ENCODE data around the gene UBQLN4.

DNA sequence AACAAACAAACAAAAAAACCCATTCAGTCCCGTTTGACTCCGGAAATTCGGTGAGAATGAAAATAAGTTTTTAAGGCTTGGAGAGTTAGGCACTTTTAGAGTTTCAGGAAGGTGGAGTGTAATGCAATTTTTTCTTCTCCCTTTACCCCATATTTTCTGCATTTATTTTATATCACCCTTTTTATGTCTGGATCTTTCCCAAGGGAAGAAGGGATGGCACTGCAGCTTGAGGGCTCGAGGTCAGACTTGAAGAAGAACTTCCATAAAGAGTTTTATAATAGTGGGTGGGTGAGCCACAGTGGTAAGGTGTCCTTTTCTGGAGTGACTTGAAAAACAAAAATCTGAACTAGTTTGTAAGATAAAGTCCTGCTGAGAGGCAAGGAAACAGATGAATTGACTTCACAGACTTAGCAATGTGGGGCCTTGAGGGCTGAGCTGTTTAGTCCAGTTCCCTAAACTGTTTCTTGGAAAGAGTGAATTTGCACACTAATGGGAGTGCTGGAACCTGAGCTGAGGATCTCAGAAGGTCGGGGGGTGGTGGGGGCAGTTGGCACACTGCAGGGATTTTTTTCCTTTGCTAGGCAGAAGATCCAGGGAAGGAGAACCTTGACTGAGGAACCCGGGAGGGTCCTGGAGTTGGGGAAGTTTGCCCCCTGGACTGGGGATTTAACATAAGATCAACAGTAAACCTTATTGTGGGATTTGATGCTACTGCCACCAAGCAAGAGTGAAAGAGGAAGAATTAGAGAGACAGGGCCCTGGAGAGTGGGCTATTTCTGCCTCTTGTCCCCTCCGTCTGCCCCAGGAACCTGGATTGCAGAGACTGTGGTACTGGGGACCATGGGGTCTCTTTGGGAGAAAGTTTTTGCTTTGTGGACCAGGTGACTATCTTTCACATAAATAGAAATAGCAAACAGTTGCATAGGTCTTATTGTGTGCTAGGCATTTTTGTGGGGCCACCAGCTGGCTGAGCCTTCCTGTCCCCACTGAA, 30.5 kb upstream of the UBQLN4 start:
- TF ChIP-seq, protein P1, sequence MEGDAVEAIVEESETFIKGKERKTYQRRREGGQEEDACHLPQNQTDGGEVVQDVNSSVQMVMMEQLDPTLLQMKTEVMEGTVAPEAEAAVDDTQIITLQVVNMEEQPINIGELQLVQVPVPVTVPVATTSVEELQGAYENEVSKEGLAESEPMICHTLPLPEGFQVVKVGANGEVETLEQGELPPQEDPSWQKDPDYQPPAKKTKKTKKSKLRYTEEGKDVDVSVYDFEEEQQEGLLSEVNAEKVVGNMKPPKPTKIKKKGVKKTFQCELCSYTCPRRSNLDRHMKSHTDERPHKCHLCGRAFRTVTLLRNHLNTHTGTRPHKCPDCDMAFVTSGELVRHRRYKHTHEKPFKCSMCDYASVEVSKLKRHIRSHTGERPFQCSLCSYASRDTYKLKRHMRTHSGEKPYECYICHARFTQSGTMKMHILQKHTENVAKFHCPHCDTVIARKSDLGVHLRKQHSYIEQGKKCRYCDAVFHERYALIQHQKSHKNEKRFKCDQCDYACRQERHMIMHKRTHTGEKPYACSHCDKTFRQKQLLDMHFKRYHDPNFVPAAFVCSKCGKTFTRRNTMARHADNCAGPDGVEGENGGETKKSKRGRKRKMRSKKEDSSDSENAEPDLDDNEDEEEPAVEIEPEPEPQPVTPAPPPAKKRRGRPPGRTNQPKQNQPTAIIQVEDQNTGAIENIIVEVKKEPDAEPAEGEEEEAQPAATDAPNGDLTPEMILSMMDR (conservative IDR thresholded peaks at IDR 0.05): no peak
- TF ChIP-seq EZH2 (IDR thresholded peaks at IDR 0.05; ENCODE audit: low read depth): no peak
